Sigmoid colon (tissue), 3 donors: Measurements from ENCODE around the gene ATP6V1E1.

Experiments used
- POLR2A ChIP-seq, 2 donors: fragments of 450-650 bp; IDR thresholded peaks; one replicate each; pipeline ENCODE4 v1.6.1; 2016; ENCODE audit warnings: antibody characterized with exemption in 2 of 2, mild to moderate bottlenecking in 2 of 2, moderate library complexity in 2 of 2
- TF ChIP-seq, protein P1 (sequence below), 4 experiments: fragments of 450-650 bp in 3 of 4; fragments of 200-600 bp in 1 of 4; IDR thresholded peaks; one replicate each; pipeline ENCODE4 v1.5.1; 2016 to 2019; ENCODE audit warnings: antibody characterized with exemption in 4 of 4, mild to moderate bottlenecking in 3 of 4, moderate library complexity in 2 of 4

GRCh38 chr22:17554814-17555213 is 73.7 kb downstream of the ATP6V1E1 start:
- TF ChIP-seq, protein P1, sequence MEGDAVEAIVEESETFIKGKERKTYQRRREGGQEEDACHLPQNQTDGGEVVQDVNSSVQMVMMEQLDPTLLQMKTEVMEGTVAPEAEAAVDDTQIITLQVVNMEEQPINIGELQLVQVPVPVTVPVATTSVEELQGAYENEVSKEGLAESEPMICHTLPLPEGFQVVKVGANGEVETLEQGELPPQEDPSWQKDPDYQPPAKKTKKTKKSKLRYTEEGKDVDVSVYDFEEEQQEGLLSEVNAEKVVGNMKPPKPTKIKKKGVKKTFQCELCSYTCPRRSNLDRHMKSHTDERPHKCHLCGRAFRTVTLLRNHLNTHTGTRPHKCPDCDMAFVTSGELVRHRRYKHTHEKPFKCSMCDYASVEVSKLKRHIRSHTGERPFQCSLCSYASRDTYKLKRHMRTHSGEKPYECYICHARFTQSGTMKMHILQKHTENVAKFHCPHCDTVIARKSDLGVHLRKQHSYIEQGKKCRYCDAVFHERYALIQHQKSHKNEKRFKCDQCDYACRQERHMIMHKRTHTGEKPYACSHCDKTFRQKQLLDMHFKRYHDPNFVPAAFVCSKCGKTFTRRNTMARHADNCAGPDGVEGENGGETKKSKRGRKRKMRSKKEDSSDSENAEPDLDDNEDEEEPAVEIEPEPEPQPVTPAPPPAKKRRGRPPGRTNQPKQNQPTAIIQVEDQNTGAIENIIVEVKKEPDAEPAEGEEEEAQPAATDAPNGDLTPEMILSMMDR (IDR thresholded peaks at IDR 0.05) = no peak
- TF ChIP-seq POLR2A (IDR thresholded peaks at IDR 0.05) = no peak
